GM18951 (cell line): ENCODE measurements around the gene CEP128.

ENCODE experiments used
- POLR2A ChIP-seq: IDR thresholded peaks from 4 replicates; pipeline ENCODE4 v1.6.1; 2011; ENCODE audit warnings: mild to moderate bottlenecking; ENCODE audit not compliant: insufficient read length, insufficient read depth; ENCODE audit errors: extremely low read depth
- in situ Hi-C: fragments of 300-500 bp; cut with MboI; formaldehyde crosslinking; loops from one replicate; pipeline ENCODE4 v1.12.0; 2022; ENCODE audit warnings: low sequenced_read_pairs, mixed read lengths, inconsistent platforms; ENCODE audit not compliant: unreplicated experiment

CEP128 gene

DNA sequence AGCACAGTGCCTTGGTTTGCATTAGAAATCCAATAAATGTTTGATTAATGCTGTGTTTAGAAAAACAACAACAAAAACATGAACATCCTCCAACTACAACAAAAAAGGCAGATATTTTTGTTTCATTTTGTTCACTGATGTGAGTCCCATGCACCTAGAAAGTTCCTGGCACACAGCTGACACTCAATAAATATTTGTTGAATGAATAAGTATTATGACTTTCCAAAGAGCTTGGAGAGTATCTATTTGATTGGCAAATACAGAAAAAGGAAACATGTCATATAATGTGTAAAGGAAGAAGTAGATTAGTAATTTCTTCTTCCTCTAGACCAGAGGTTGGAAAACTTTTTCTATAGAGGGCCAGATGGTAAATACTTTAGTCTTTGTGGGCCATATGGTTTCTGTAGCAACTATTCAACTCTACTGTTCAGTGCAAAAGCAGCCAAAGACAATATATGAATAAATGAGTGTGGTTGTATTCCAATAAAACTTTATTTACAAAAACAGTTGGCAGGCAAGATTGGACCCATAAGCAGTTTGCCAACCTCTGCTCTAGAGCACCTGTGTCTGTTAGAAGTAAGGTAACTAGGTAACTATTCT lies 417.9 kb downstream of the CEP128 start:
- in situ Hi-C loops, result no loop called here
- TF ChIP-seq POLR2A, result no peak

DNA sequence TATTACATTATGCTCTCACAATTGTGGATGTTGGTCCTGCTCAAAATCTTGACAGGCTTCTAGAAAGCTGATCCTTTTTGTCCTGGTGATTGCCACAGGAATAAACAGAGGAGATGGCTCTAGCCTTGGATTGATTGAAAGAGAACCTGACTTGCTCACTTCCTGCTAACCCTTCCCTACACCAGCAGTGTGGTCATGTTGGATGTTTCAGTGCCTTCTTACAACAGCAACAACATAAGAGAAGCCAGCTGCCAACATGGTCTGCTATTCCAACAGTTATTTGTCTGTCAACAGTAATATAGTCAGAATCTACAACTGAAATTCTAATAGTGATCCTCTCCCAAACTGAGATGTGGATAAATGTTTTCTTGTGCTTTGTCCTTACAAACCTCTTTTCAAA lies 418.6 kb downstream of the CEP128 start:
- in situ Hi-C loops, result no loop called here
- TF ChIP-seq POLR2A, result no peak

DNA sequence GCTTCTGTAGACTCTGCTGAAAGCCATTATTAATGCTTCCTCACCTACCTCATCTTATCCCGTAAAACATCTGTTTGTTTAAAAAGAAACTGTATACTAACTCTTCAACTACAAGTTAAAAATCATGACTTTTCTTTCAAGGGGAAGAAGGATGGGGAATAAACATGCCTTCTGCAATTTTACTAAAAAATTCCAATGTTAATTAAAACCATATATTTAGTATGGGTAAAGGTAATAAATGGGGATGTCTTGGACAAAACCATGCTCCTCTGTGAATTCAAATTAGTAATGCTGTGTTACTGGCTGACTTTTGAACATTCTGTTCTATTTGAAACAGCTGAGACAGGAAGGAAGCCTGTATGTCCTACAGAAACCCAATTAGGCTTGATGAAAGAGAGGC lies 419.1 kb downstream of the CEP128 start:
- no peak for TF ChIP-seq POLR2A
- in situ Hi-C loops, result no loop called here

DNA sequence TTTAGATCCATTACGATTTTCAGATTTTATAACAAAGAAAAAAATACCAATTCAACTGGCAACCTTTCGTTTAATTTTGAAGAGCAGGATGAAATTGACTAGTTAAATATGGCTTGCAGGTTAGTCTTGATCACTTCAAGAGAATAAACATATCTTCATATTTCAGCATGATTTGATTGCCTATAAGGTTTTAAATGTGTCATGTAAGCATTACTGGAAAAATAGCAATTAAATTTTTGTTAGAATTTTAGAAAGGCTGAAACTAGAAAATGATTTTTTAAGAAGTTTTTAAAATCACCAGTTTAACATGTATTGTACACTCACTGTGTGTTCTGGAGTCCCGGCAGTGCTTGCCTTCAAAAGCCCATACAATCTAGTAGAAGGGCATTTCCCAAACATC lies 420.1 kb downstream of the CEP128 start:
- in situ Hi-C loops, result no loop called here

DNA sequence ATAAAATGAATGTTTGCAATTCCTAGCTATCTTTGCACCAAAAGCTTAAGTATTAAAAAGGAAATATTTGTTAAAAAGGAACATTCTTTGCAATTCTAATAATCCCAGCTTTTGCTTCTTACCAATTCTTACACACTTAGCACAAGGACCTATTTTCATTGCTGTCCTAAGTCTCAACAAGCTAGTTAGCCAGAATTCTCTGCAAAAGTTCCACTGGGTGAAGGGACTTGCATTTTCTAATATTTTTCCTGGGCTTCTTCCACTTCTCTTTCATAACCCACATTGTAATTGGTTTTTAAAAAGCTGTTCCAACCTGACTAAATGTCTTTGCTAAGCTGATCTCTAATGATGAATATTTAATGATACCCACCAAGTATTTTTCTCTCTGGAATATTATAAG lies 422.5 kb downstream of the CEP128 start:
- in situ Hi-C loops, result no loop called here
- TF ChIP-seq POLR2A, result no peak

More for the DNA sequence above, 420.1 kb downstream of the CEP128 start:
- no peak for TF ChIP-seq POLR2A

DNA sequence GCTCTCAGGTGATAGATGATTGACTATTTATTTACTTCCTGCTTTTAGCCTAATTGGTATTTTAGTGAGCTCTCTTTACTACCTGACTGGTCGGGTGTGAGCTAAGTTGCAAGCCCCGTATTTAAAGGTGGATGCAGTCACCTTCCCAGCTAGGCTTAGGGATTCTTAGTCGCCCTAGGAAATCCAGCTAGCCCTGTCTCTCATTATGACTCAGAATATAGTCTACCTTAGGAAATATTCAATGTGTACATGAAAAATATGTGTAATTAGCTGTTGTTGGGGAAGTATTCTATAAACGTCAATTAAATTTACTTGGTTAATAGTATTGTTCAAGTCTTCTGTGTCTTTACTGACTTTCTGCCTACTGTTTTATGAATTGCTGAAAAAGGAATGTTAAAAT lies 423.4 kb downstream of the CEP128 start:
- in situ Hi-C loops, result no loop called here
- TF ChIP-seq POLR2A, result no peak

DNA sequence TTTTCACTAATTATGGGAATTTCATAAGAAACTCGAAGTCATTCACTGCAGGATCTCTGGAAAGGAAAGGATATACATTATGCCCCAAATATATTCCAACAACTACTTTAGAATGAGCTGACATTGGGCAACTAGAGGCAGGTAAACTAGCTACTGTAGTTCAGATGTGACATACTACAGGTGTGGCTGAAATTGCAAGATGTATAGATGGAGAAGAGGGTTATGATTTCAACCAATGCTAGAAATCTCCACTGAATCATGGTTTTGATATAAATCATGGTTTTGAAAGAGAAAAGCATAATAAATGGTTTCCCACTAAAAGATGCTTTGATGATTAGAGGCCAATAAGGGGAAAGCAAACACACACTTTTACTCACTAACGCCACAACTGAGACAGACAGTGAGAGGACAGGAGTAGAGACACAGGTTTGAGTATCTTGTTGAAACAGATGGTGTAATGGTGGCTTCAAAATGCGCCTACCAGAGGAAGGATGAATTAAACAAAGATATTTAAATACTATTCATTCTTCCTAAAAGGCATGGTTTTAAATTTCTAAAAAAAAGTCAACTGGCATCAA lies 434.2 kb downstream of the CEP128 start:
- in situ Hi-C loops, result no loop called here
- TF ChIP-seq POLR2A, result no peak

DNA sequence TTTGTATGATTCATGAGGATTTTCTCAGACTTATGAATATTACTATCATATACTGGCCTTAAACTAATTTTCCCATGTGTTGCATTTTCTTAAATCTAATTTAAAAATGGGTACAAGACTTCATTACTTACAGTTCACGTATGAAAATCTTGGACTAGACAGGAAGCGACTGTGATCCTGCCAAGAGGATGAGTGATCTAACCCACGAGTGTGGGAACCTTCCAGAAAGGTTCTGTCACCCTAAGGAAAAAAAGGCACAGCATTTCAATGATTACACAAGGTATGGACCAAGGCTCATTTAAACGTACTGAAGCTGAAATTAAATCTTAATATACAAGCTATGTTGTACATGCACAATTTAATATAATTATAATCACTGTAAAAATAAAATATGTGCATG lies 436.8 kb downstream of the CEP128 start:
- in situ Hi-C loops, result no loop called here
- no peak for TF ChIP-seq POLR2A

DNA sequence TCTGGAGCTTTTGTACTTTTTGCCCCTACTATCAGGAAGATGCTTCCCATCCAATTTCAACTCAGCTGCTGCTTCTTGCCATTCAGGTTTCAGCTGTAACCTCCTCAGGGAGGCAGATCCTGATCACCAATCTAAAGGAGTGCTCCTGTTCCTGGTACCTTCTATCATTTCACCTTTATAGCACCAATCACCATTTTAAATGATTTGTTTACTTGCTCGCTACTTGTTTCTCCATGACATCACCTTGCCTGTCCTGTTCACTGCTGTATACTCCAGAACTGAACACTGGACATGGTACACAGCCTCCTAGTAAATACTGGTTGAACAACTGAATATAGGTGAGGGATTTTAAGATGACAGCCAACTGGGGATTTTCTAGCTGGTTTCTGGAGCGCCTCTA lies 443.0 kb downstream of the CEP128 start:
- TF ChIP-seq POLR2A, result no peak
- in situ Hi-C loops, result no loop called here

DNA sequence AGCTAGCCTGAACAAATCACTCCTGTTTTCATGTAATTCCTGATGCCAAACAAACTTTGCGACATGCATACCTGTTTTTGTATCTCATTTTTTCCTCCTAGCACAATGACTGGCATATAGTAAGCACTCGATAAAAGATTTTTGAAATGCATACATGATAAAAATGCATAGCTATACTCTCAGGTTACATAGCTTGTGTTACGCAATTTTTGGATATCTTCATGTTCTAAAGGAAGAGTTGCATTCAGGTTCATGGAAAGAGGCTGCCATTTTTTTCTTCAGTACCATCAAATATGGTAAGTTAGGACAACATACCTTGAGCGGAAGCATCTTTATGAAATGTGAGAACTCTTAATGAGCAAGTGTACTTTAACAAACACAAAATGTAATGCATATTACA lies 445.4 kb downstream of the CEP128 start:
- TF ChIP-seq POLR2A, result no peak
- in situ Hi-C loops, result no loop called here

DNA sequence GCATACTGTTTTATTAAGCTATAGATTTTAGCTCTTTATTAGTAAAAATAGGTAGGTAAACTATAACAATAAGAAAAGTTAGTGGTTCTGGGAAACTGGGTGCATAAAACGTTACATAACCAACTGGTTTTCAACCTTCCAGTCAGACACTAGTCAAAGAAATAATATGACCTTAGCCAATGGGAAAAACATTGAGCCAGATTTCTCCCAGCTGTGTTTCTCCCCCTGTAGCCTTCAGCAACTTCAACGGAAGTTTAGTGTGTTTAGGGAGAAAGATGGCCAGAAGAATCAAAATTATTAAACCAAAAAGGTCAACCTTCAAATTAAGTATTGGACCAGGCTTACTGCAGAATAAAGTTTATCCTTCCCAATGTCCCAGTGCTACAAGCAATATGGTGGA lies 446.8 kb downstream of the CEP128 start:
- in situ Hi-C loops, result no loop called here

DNA sequence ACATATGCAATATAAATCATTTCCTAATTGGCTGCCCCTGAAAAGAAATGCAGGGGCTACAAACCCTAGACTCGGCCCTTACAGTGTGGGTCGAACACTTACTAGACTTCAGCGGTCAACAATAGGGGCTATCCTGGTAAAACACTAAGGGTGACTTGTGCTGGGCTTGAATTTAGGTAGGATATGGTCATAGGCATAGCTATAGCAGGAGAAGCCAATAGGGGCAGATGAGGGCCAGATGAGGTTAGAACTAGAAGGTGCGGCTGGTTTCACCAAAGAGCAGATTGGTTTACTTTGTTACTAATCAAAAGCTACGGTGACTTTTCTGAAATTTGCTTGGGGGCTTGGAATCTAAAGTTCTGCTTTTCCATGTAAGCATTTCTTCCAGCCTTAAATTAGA lies 447.9 kb downstream of the CEP128 start:
- no peak for TF ChIP-seq POLR2A
- in situ Hi-C loops, result no loop called here

More for the DNA sequence above, 446.8 kb downstream of the CEP128 start:
- no peak for TF ChIP-seq POLR2A

DNA sequence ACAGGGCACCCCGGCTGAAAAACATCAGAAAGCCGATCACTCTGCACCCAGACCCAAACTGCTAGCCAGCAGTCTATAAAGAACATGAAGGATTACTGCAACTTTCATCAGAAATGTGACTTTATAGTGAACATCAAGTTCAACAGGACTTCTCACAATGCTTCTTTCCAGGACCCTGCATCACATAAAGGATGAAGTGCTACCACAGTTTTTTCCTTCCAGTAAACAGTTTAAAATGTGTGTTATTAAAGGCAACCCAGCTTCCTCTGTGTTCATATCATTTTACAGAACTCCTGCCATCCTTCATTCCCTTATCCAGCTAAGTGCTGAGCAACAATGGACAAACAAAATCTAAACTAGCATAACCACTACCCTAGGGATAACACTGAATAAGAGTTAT lies 449.9 kb downstream of the CEP128 start:
- in situ Hi-C loops, result no loop called here
- TF ChIP-seq POLR2A, result no peak

DNA sequence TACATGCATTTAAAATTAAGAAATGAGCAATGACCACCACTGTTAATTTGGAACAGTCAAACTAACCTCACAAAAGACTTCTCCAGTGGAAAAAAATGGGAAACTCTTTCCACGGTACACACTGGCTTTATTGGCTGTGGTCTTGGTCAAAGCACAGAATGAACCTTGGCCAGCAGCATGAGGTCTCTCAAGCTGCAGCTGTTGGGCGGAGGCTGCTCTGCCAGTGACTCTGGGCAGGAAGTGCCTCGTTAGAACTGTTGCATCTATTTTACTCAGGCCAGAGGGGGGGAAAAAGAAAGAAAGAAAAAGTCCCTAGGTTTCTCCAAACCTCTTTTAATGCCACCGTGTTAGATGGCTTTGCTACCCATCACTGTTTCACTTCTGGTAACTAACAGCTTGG lies 450.4 kb downstream of the CEP128 start:
- in situ Hi-C loops, result no loop called here

DNA sequence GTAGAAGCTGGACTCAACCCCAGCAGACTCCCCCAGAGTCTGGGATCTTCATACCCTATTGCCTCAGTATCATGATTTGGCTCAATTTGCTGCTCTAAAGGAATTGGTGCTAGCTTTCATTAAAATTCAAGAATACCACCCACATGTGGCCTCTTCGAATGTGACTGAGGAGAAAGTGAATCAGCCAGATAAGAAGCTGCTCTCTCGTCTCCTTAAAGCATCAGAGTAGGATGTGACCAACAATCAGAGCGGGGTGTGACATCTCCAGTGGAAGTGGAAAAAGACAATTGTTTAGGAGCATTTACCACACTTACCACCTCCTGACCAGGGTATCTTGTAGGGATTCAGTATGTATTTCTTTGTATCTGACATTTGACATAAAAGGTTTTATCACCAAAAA lies 452.0 kb downstream of the CEP128 start:
- TF ChIP-seq POLR2A, result no peak
- in situ Hi-C loops, result no loop called here

More for the DNA sequence above, 450.4 kb downstream of the CEP128 start:
- no peak for TF ChIP-seq POLR2A

DNA sequence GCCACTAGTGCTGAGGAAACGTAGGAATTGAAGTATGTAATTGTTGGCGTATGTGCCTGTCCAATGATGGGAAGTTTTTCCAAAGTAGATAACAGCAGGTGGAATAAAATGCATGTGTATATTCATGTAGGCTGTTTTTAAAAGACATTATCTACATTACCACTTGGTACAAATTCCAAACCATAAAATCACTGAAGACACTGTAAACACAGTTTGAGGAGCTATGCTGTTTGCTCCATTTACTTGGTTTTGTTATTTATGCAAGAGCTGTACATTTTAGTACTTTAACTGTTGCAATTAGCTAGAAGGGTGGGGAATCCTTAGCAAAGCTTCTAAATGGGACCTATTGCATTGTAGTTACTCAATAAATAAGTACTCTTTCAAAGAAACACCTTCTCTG lies 455.8 kb downstream of the CEP128 start:
- in situ Hi-C loops, result no loop called here

More for the DNA sequence above, 455.8 kb downstream of the CEP128 start:
- TF ChIP-seq POLR2A, result no peak
